H1 (cell line): ENCODE measurements around the gene TUBB4B. TPM values are rescaled to one million over a fixed set of nuclear protein-coding genes. Genes with fewer than 3 reads are reported as not detected.
A peak's percentile ranks its signal among the peaks of the same experiment; 100 is the strongest.

Experiments used
- CTCF ChIA-PET: fragments of 300-600 bp; sonication (Branson Sonifier 250); formaldehyde crosslinking; loops from one replicate; lab custom pipeline; 2021; ENCODE audit not compliant: partially characterized antibody; lab: Charles Lee
- POLR2A ChIA-PET: fragments of 300-600 bp; sonication (Branson Sonifier 250); formaldehyde crosslinking; loops from one replicate; lab custom pipeline; 2021; ENCODE audit warnings: inconsistent platforms; ENCODE audit not compliant: partially characterized antibody; lab: Charles Lee
- DNase-seq, 2 experiments: peaks; one replicate each; pipeline versions ENCODE4 v3.0.0 to v3.0.0-alpha.2; 2010 to 2022; ENCODE audit warnings: low spot score in 2 of 2, low read depth in 1 of 2, mixed read lengths in 1 of 2
- FAIRE-seq: peaks from 2 replicates; lab custom pipeline; 2011; peaks lifted over from hg19 to GRCh38; lab: Jason Lieb, UNC
- H2AFZ ChIP-seq: 2 replicates; pipeline ENCODE4 v1.8.1; 2012; ENCODE audit warnings: low read length, inconsistent platforms
- H2AK5ac ChIP-seq: 2 replicates; pipeline ENCODE4 v1.6.1; 2013; ENCODE audit warnings: low read depth, low read length
- H2BK120ac ChIP-seq: replicated peaks from 2 replicates; pipeline ENCODE3; 2013; ENCODE audit warnings: low read depth, low read length, inconsistent platforms
- H2BK12ac ChIP-seq: 2 replicates; pipeline ENCODE4 v1.6.1; 2013; ENCODE audit warnings: low read depth, low read length
- H2BK15ac ChIP-seq: 2 replicates; pipeline ENCODE4 v1.6.1; 2013; ENCODE audit warnings: low read length
- H2BK20ac ChIP-seq: 2 replicates; pipeline ENCODE4 v1.6.1; 2013; ENCODE audit warnings: low read length
- H2BK5ac ChIP-seq: 2 replicates; pipeline ENCODE4 v1.6.1; 2013; ENCODE audit warnings: low read depth, low read length
- H3K14ac ChIP-seq: 2 replicates; pipeline ENCODE4 v1.6.1; 2013; ENCODE audit warnings: inconsistent platforms; ENCODE audit not compliant: insufficient read length
- H3K18ac ChIP-seq: 2 replicates; pipeline ENCODE4 v1.6.1; 2013; ENCODE audit warnings: low read length; ENCODE audit errors: extremely low read depth
- H3K23ac ChIP-seq: 2 replicates; pipeline ENCODE4 v1.6.1; 2013; ENCODE audit warnings: inconsistent platforms; ENCODE audit not compliant: insufficient read length
- H3K23me2 ChIP-seq: 2 replicates; pipeline ENCODE4 v1.6.1; 2013; ENCODE audit warnings: low read depth, low read length
- H3K27ac ChIP-seq: 2 replicates; pipeline ENCODE4 v1.6.1; 2011; ENCODE audit warnings: low read depth, low read length, inconsistent platforms
- H3K27me3 ChIP-seq, 4 experiments: replicated peaks in 1 of 4; 1 replicate in 1 of 4; 2 replicates in 3 of 4; pipeline versions ENCODE4 v1.6.1 to v1.8.1; 2011 to 2013; ENCODE audit warnings: low read length in 3 of 4, mild to moderate bottlenecking in 3 of 4, inconsistent platforms in 2 of 4, mixed read lengths in 2 of 4, moderate library complexity in 1 of 4; ENCODE audit not compliant: control insufficient read depth in 3 of 4, insufficient read depth in 3 of 4; ENCODE audit errors: extremely low read depth in 1 of 4
- H3K36me3 ChIP-seq, 4 experiments: 2 replicates each; pipeline versions ENCODE4 v1.6.1 to v1.8.1; 2011 to 2013; ENCODE audit warnings: mild to moderate bottlenecking in 4 of 4, low read length in 3 of 4, moderate library complexity in 2 of 4, control low read depth in 1 of 4, inconsistent platforms in 1 of 4; ENCODE audit not compliant: insufficient read depth in 4 of 4, control insufficient read depth in 2 of 4
- H3K4ac ChIP-seq: replicated peaks from 2 replicates; pipeline ENCODE3; 2013; ENCODE audit warnings: low read length, low read depth, mixed read lengths, inconsistent platforms; ENCODE audit not compliant: insufficient read length
- H3K4me1 ChIP-seq, 4 experiments: replicated peaks in 1 of 4; 1 replicate in 1 of 4; 2 replicates in 3 of 4; pipeline versions ENCODE4 v1.6.1 to v1.8.1; 2011 to 2013; ENCODE audit warnings: low read length in 3 of 4, inconsistent platforms in 2 of 4, mixed read lengths in 1 of 4; ENCODE audit not compliant: insufficient read depth in 4 of 4, control insufficient read depth in 3 of 4
- H3K4me2 ChIP-seq, 2 experiments: 2 replicates each; pipeline versions ENCODE4 v1.6.1 to v1.8.1; 2011 to 2013; ENCODE audit warnings: low read depth in 2 of 2, low read length in 2 of 2, control low read depth in 1 of 2, inconsistent platforms in 1 of 2, mild to moderate bottlenecking in 1 of 2; ENCODE audit not compliant: insufficient read depth in 1 of 2
- H3K4me3 ChIP-seq, 4 experiments: fragments of 200-600, 300-600 bp in 1 of 4; sonication (generic), shearing (Covaris generic), sonication (Bioruptor Twin) in 1 of 4; 2 replicates each; pipeline versions ENCODE4 v1.5.1 to v1.8.1; 2011 to 2016; ENCODE audit warnings: low read length in 4 of 4, low read depth in 3 of 4, control low read depth in 2 of 4, inconsistent platforms in 2 of 4, mild to moderate bottlenecking in 2 of 4, mixed read lengths in 1 of 4, moderate library complexity in 1 of 4; ENCODE audit not compliant: insufficient read depth in 2 of 4; ENCODE audit errors: extremely low read depth in 1 of 4
- H3K56ac ChIP-seq: replicated peaks from 2 replicates; pipeline ENCODE3; 2013; ENCODE audit warnings: low read depth, mild to moderate bottlenecking, mixed read lengths, low read length, inconsistent platforms; ENCODE audit not compliant: insufficient read length
- H3K79me1 ChIP-seq: 2 replicates; pipeline ENCODE4 v1.6.1; 2013; ENCODE audit warnings: low read depth, low read length, control low read depth
- H3K79me2 ChIP-seq, 2 experiments: 2 replicates each; pipeline versions ENCODE4 v1.6.1 to v1.8.1; 2012 to 2013; ENCODE audit warnings: low read length in 2 of 2, mild to moderate bottlenecking in 2 of 2, inconsistent platforms in 1 of 2; ENCODE audit not compliant: insufficient read depth in 2 of 2, control insufficient read depth in 1 of 2
- H3K9ac ChIP-seq, 4 experiments: replicated peaks in 1 of 4; 1 replicate in 1 of 4; 2 replicates in 3 of 4; pipeline versions ENCODE4 v1.6.1 to v1.8.1; 2011 to 2013; ENCODE audit warnings: low read depth in 3 of 4, low read length in 3 of 4, control low read depth in 2 of 4, mild to moderate bottlenecking in 2 of 4, moderate library complexity in 2 of 4, inconsistent platforms in 1 of 4; ENCODE audit errors: extremely low read depth in 1 of 4
- H3K9me3 ChIP-seq, 2 experiments: 2 replicates each; pipeline versions ENCODE4 v1.6.1 to v1.8.1; 2012 to 2013; ENCODE audit warnings: mild to moderate bottlenecking in 2 of 2, moderate library complexity in 2 of 2, control low read depth in 1 of 2, inconsistent platforms in 1 of 2, low read depth in 1 of 2, low read length in 1 of 2, mixed read lengths in 1 of 2; ENCODE audit not compliant: insufficient read depth in 2 of 2
- H4K20me1 ChIP-seq, 2 experiments: replicated peaks in 1 of 2; 2 replicates each; pipeline versions ENCODE3 to v1.8.1; 2011 to 2013; ENCODE audit warnings: inconsistent platforms in 2 of 2, low read length in 2 of 2, mild to moderate bottlenecking in 1 of 2; ENCODE audit not compliant: insufficient read depth in 2 of 2, control insufficient read depth in 1 of 2
- H4K5ac ChIP-seq: 2 replicates; pipeline ENCODE4 v1.6.1; 2013; ENCODE audit warnings: low read length, low read depth, mixed read lengths, inconsistent platforms; ENCODE audit not compliant: insufficient read length
- H4K8ac ChIP-seq: 2 replicates; pipeline ENCODE4 v1.8.0; 2013; ENCODE audit warnings: mild to moderate bottlenecking, moderate library complexity, low read length, inconsistent platforms; ENCODE audit not compliant: insufficient read depth; ENCODE audit errors: extremely low read depth
- H4K91ac ChIP-seq: replicated peaks from 2 replicates; pipeline ENCODE3; 2013; ENCODE audit warnings: low read length, mixed read lengths, inconsistent platforms; ENCODE audit not compliant: insufficient read length
- ASH2L ChIP-seq: fragments of 200-600, 300-600 bp; sonication (generic); IDR thresholded peaks from one replicate; pipeline ENCODE4 v1.7.1; 2017; ENCODE audit warnings: low read length
- EP300 ChIP-seq, 2 experiments: IDR thresholded peaks; 1 replicate in 1 of 2; 2 replicates in 1 of 2; pipeline ENCODE4 v1.6.1; 2011 to 2012; ENCODE audit warnings: low read depth in 2 of 2, low read length in 2 of 2, mild to moderate bottlenecking in 2 of 2, borderline replicate concordance in 1 of 2, inconsistent platforms in 1 of 2, moderate library complexity in 1 of 2
- JUND ChIP-seq: IDR thresholded peaks from 2 replicates; pipeline ENCODE4 v1.6.1; 2011; ENCODE audit warnings: mild to moderate bottlenecking, improper control_type of control experiment, low read length
- POU5F1 ChIP-seq: IDR thresholded peaks from 2 replicates; pipeline ENCODE4 v1.6.1; 2011; ENCODE audit warnings: low read depth, mild to moderate bottlenecking, low read length, moderate library complexity
- RXRA ChIP-seq: IDR thresholded peaks from 2 replicates; pipeline ENCODE4 v1.6.1; 2011; ENCODE audit warnings: low read depth, mild to moderate bottlenecking, low read length, moderate library complexity; ENCODE audit not compliant: insufficient read depth
- SP2 ChIP-seq: IDR thresholded peaks from 2 replicates; pipeline ENCODE4 v1.6.1; 2012; ENCODE audit warnings: mild to moderate bottlenecking, low read length, inconsistent platforms
- SP4 ChIP-seq: IDR thresholded peaks from 2 replicates; pipeline ENCODE4 v1.6.1; 2012; ENCODE audit warnings: low read length, inconsistent platforms
- TAF1 ChIP-seq: IDR thresholded peaks from 2 replicates; pipeline ENCODE4 v1.6.1; 2011; ENCODE audit warnings: mild to moderate bottlenecking, low read depth, low read length
- TAF7 ChIP-seq: optimal IDR thresholded peaks from 2 replicates; pipeline ENCODE3; 2011; ENCODE audit warnings: low read depth, mild to moderate bottlenecking, inconsistent platforms, low read length, moderate library complexity, borderline replicate concordance
- USF2 ChIP-seq: IDR thresholded peaks from 2 replicates; pipeline ENCODE4 v1.6.1; 2011; ENCODE audit warnings: low read length, improper control_type of control experiment
- ZNF274 ChIP-seq: IDR thresholded peaks from 2 replicates; pipeline ENCODE4 v1.7.0; 2012; ENCODE audit warnings: low read length, borderline replicate concordance; ENCODE audit errors: extremely low read depth
- WGBS, 2 experiments: shearing (Covaris generic) in 1 of 2; methylation state at CpG; one replicate each; pipeline versions ENCODE4 v1.1.6 to v1.1.7; 2013 to 2015; ENCODE audit warnings: low lambda C conversion rate in 2 of 2, mixed read lengths in 2 of 2, inconsistent platforms in 1 of 2, low coverage in 1 of 2, missing lambda C conversion rate in 1 of 2; ENCODE audit not compliant: insufficient replicate concordance in 2 of 2, insufficient coverage in 1 of 2, insufficient read length in 1 of 2; ENCODE audit errors: extremely low coverage in 1 of 2, missing lambda C conversion rate in 1 of 2; 5-methylcytosine and 5-hydroxymethylcytosine counted together
- polyA plus RNA-seq, 7 experiments: library from polyadenylated mRNA; depleted of rRNA in 3 of 7; stranded (reverse) in 5 of 7; unstranded in 2 of 7; fragments of >200 nt in 5 of 7; fragments of 200-250 nt in 2 of 7; gene quantifications; 1 replicate in 5 of 7; 2 replicates in 1 of 7; 4 replicates in 1 of 7; pipeline versions ENCODE4 v1.2.1 to v1.2.3, GENCODE V29; 2011 to 2013; ENCODE audit warnings: missing spikeins in 2 of 7, mixed read lengths in 2 of 7
- total RNA-seq: library from RNA; stranded (reverse); fragmentation: NEBNext Ultra II Directional; extraction: Animal tissue kit (Norgen Biotek cat#: 25700); gene quantifications from 2 replicates; pipeline ENCODE4 v1.2.1, GENCODE V29; 2021

TUBB4B gene
- total and polyA plus RNA-seq, 2 of the 8 experiments (the other 6 are each of a cell fraction or from before 2014, with no cell fraction given) = 280 to 307 TPM

DNA sequence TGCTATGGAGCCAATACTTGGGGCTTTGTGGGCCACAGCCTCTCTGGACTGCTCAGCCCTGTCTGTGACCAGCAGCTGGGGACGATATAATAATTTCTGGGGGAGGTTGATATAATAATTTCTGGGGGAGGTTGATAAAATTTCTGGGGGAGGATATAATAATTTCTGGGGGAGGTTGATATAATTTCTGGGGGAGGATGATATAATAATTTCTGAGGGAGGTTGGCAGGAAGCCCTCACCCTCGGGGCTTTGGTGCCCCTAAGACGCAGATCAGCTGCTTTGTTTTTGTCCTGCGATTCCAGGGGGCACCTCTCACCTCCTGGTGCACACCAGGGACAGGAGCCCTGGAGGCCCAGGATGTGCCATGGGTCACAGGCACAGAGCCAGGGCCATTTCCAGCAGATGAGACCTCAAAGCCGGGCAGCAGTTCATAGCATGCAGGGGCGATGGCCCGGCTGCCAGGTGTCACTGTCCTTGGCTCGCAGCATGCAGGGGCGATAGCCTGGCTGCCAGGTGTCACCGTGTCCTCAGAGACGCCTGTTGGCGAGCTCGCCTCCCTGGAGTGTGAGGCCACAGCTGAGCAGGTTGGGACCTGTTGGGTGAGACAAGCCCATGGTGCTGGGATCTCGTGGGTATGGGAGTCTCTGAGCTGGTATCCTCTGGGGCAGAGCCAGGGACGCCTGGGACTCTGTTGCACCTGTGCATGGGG, 32.7 kb downstream of the TUBB4B start:
- CTCF ChIA-PET = interaction anchor here (0.5 to 2.2 kb wide), 10 partner anchors 9 to 212 kb away, joined by 3 to 8 read pairs (median 4); no protein-coding TSS in a partner anchor
- H3K36me3 ChIP-seq = peaks cover 0 to 12% (median 10%) of the 10 kb centered on the region in 4 experiments; a peak in 6 of 8 replicates
- H3K9me3 ChIP-seq = no peaks in the 10 kb centered on the region
- no peak overlapping the region for H3K9ac ChIP-seq
- no peak overlapping the region for H3K14ac ChIP-seq
- FAIRE-seq (no peak), DNase-seq (no peak)
- H2BK12ac ChIP-seq = no peak overlapping the region
- H2BK120ac ChIP-seq = no peak overlapping the region
- H4K20me1 ChIP-seq = peaks cover 4 to 7% of the 10 kb centered on the region in 2 experiments
- peaks cover 0 to 7% (median 2%) of the 10 kb centered on the region in 4 experiments; a peak in 4 of 7 replicates for H3K27me3 ChIP-seq
- H2AK5ac ChIP-seq = no peak overlapping the region
- no peak overlapping the region for H2AFZ ChIP-seq
- no peak overlapping the region for H3K23ac ChIP-seq
- H2BK15ac ChIP-seq = no peak overlapping the region
- no peak overlapping the region for H4K91ac ChIP-seq
- peaks cover 2% of the 10 kb centered on the region; the same call in 1 of the 2 replicates for H3K23me2 ChIP-seq
- POLR2A ChIA-PET = interaction anchor here (1.0 to 47.8 kb wide), 4 partner anchors 8 to 39 kb away, joined by 3 to 1462 read pairs (median 4); partner anchors contain the start of genes CYSRT1, NDOR1, NELFB and NRARP
- H3K79me1 ChIP-seq = no peaks in the 10 kb centered on the region
- H4K8ac ChIP-seq = no peak overlapping the region; the same call in 1 of the 2 replicates
- peak overlapping the region; percentile 52 for H2BK5ac ChIP-seq
- H3K4me3 ChIP-seq = no peak overlapping the region
- no peak overlapping the region for H2BK20ac ChIP-seq
- no peak overlapping the region for H3K4ac ChIP-seq
- no peaks in the 10 kb centered on the region for H3K79me2 ChIP-seq
- H3K18ac ChIP-seq = no peak overlapping the region
- no peak overlapping the region for H3K4me2 ChIP-seq
- H3K4me1 ChIP-seq = peaks cover 0 to 23% (median 13%) of the 10 kb centered on the region in 4 experiments; a peak in 6 of 7 replicates
- 89% methylated on average over 15 of the region's 15 CpGs; no CpG with 5 or more reads in 1 of the 2 experiments for WGBS, 2 experiments
- H4K5ac ChIP-seq = no peak overlapping the region
- no peak overlapping the region for H3K56ac ChIP-seq
- H3K27ac ChIP-seq = no peak overlapping the region
- no peak for TF ChIP-seq JUND
- no peak for TF ChIP-seq SP4
- TF ChIP-seq POU5F1 = no peak
- TF ChIP-seq ASH2L = no peak
- TF ChIP-seq EP300 (IDR thresholded peaks at IDR 0.05; ENCODE audit: borderline replicate concordance in 1 of 2, low read depth in 2 of 2, low read length in 2 of 2) = no peak
- TF ChIP-seq SP2 = no peak
- no peak for TF ChIP-seq RXRA
- no peak for TF ChIP-seq TAF1
- TF ChIP-seq TAF7 = no peak
- no peak for TF ChIP-seq USF2
- no peak for TF ChIP-seq ZNF274
